Amygdala (tissue), 56 donors: ENCODE data around the gene GRIN2A.

ENCODE experiments used
- DNase-seq, 56 donors: peaks; one replicate each; lab custom pipeline; 2025; lab: John Stamatoyannopoulos, UW

GRIN2A gene

DNA sequence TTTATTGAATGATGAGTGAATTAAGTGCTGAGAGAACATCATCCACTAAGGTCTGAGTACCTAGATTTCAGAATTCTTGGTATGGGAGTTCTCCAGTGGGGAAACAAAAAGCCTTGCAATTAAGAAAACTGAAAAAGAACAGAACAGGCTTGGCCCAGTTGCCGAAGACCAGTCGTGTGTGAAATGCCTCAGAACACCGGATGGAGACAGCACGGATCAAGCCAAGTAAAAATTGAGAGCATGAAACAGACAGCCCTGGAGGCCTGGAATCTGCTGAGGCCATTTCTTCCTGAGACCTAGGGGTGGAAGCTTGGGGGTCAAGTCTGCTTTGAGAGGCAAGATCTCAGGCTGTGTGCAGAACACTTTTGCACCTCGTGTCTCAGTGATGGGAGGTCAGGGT, 43.3 kb downstream of the GRIN2A start:
- peak in 1 of 56 donors; percentile 4 for DNase-seq

DNA sequence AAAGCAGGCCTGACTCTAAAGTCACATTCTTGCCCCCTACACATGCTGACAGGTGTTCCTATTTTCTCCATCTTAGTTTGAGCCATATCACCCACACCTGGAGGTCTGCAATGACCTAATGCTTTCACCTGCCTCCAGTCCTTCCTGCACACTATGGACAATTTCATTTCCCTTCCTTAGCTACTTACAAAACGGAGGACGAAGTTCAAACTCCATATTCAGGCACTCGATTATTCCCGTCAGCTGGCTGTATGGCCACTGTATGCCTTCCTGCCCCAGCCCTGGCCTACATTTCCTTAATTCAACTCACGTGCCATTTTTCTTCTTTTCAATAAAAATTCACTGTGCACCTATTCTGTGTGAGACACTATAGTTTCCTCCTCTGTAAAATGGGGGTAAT, 44.9 kb downstream of the GRIN2A start:
- no peak for DNase-seq

- DNase-seq, result no peak
Measured at GRCh38 chr16:10136916-10137315, 45.3 kb downstream of the GRIN2A start.

- peak in 5 of 56 donors; percentile 4 to 34 (median 24) for DNase-seq
Measured at GRCh38 chr16:10130538-10130937, 51.7 kb downstream of the GRIN2A start.

DNA sequence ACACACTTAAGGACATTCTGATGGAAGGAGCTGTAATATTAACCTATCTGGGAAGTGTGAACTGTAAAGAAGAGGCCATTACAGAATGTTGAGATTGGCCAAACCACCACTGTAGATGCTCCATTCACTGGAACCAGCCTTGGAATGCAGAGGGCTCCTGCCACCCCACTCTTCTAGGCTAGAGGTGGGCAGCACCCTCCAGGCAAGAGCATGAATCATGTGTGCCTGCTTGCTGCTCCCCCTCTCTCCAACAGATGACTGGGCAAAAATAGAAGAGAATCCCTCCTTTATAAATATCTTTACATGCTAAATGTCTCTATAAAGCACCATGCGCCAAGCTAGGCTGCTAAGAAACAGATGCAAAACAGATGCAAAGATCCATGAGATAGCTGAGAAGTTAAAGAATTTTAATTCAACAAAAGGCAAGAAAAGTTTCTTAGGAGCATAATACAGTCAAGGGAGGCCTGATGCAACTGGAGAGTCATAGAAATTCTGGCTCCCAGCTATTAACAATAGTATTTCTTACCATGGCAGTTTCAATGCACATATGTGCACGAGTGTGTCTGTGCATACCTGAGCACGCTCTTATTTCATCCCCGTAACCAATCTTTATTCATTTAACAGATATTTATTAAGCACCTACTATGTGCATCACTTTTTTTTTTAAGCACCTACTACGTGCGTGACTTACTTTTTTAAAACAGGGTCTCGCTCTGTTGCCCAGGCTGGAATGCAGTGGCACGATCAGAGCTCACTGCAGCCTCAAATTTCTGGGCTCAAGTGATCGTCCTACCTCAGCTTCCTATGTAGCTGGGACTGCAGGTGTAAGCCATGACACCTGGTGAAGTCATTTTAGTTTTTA, 53.6 kb downstream of the GRIN2A start:
- no peak for DNase-seq

GRCh38 chr16:10126686-10127085, 55.5 kb downstream of the GRIN2A start:
- DNase-seq, result peak in 14 of 56 donors; percentile 4 to 50 (median 22)

DNA sequence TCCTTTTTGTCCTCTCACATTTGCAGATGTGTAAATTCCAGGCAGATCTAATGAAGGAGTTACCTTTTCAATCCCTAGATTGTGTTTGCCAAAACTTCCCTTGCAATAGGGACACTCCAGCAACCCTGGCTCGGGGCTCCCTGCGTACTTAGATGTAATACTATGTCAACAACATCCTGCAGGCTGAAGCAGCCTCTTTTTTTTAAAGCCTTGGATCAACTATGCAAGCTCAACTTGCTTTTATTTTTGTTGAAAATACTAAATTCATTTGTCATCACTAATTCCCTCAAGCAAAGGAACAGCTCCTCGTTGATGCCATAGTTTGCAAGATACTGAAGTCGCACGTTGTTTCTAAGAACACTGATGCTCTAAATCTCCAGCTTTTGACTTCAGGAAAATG, 59.1 kb downstream of the GRIN2A start:
- DNase-seq, result no peak

GRCh38 chr16:10122546-10122945, 59.7 kb downstream of the GRIN2A start:
- DNase-seq, result no peak

DNA sequence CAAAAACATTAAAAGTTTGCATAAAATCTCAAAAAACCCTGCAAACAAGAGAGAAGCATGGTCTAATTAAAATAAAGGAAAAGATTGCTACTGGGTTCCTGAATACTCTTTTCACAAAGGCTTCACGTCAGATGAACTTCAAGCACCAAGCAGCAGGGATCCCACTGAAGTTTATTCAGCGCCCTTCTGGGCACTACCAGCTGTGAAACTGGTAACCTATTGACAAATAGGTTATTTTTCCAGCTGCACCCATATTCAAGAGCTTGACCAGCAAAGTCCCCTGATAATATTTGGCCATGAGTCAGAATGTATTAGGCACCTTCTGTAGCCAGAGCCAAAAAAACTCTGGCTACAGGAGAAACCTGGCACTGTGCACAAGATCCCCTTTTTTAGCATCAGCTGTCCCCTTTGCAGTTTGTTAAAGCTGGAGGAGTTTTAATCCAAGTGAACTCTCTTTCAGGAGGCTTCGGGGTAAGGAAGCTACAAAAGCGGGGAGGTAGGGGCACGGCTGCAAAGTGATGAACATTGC, 60.3 kb downstream of the GRIN2A start:
- no peak for DNase-seq

DNA sequence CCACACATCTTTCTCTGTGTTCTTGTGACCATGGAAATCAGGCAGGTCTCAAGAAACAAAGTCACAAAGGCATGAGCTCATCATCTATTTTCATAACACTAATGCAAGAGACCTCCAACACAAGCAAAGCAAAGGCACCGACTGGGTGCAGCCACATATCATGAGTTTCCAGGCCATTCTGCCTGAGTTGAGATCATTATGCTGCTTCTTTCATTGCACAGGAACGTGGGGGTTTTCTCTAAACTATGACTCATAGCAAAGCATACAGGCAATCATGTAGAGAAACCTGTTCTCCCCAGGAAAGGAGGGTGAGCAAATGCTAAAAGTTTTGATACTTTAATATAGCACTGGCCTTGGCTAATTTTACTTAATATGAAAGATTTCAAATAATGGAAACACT, 60.7 kb downstream of the GRIN2A start:
- DNase-seq, result no peak

DNA sequence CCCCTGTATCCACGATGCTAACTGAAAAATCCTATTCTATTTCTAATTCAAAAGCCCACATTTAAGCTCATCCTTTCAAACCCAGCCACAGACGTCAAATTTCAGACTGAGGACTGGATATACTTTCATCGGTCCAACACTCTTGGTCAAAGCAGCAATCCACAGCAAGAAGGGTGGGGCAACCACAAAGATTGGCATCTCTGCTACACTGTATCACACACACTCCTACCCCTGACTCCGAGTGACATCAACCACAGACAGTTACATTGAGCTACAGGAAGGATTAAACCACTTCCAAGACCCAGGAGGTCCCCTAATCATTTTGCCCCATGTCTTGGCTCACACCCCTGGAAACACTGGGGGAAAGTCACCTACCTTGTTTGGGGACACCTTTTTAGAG, 61.3 kb downstream of the GRIN2A start:
- DNase-seq, result no peak

DNA sequence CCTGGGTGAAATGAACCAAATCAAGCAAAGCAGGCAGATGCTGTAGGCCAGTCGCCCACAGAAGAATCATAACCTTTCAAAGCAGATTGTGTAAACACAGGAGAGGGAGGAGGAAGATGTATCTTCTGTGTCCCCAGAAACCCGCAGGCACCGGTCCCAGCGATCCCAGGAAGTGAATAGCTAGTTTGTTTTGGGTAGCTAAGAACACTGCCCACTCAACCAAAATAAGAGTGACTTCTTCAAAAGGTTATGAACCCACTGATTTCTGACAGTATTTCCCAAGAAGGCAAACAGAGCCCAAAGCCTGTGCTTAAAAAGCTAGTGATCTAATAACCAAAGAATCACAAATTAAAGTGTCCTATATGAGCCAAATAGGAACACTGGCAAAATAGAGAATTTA, 67.8 kb downstream of the GRIN2A start:
- peak in 1 of 56 donors; percentile 2 for DNase-seq

- DNase-seq, result no peak
Measured at GRCh38 chr16:10113248-10113647, 69.0 kb downstream of the GRIN2A start.

DNA sequence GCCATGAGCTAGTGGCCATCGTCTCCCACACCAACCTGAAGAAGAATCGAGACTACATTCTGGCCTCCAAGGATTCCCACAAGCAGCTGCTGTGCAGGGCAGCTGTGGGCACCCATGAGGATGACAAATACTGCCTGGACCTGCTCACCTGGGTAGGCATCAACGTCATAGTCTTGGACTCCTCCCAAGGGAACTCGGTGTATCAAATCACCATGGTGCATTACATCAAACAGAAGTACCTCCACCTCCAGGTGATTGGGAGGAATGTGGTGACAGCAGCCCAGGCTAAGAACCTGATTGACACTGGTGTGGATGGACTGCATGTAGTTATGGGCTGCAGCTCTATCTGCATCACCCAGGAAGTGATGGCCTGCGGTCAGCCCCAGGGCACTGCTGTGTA, 70.2 kb downstream of the GRIN2A start:
- no peak for DNase-seq

GRCh38 chr16:10111156-10111761, 71.0 kb downstream of the GRIN2A start:
- DNase-seq, result no peak

DNA sequence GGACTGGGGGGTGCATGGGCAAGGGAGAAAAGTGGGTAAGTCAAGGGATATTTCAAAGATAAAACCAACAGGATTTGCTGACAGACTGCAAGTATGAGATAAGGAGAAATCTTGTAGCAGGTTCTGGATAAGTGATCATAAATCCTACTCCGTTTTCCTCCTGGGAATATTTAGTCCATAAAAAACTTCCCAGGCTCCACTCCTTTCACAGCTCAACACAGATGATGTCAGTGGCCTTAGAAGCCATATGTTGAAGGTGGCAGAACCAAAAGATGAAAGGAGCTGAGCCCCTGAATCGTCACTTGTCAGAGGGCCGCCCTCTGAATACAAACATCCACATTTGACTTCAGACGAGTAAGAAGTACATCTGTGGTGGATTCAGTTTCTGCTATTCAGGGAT, 71.7 kb downstream of the GRIN2A start:
- no peak for DNase-seq

DNA sequence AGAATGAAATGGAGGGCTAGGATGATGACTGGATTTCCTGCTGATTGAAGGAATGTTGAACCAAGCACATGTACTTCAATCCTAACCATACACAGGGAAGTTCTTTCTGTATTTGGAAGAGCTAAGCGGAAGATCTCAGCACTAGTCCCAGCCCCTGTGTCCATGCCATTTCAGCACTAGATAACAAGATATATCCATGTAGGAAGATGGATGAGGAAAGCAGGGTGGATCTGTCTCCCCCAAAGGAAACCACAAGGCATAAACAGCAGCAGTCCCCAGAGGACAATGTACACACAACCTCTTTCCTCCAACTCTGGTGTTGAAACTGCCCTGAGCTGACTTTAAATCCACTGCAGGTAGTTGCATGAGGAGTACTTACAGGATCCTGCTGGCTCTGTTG, 75.1 kb downstream of the GRIN2A start:
- DNase-seq, result no peak

DNA sequence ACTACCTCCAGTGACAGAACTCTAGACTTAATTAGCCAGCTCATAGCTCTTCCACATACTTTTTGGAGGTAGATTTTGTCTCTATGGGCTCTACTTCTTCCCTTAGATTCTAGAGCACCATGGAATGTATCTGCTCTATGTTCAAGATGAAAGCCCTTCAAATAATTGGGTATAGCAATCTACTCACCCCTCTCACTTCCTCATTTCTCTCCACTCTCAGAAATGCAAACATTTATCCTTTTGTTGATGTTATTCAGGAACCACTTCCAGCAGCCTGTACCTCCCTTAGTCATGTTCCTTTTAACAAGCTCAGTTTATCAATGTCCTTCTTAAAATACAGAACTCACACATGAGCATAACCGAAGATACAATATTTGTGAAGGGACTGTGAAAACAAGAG, 78.5 kb downstream of the GRIN2A start:
- no peak for DNase-seq

GRCh38 chr16:10103118-10103517, 79.1 kb downstream of the GRIN2A start:
- DNase-seq, result no peak

GRCh38 chr16:10100829-10101228, 81.4 kb downstream of the GRIN2A start:
- DNase-seq, result no peak

DNA sequence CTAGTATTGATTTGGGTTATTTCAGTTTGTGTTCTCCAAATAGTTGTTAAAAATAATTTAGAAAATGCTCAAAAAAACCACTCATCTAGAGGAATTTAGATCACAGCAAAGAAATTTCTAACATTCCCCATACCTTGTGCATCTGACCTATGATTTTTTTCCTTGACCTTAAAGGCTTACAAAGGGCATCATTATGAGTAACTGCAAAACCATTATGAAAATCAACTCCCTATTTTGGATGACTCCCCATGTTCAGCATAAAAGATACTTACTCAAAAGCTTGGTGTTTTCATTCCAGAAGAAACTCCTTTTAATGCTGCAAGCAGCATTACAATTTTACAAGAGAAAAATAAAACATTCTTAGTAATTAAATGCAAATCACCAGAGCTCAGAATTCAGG, 83.2 kb downstream of the GRIN2A start:
- DNase-seq, result no peak

- DNase-seq, result no peak
Measured at GRCh38 chr16:10097271-10097670, 85.0 kb downstream of the GRIN2A start.
